Measurements from ENCODE around the gene INO80E.
"Not testable (repeated sequence)": the region's sequence is repeated elsewhere in the genome, so short reads cannot be mapped to it uniquely, and the experiment has no call there.

The INO80E gene, protein sequence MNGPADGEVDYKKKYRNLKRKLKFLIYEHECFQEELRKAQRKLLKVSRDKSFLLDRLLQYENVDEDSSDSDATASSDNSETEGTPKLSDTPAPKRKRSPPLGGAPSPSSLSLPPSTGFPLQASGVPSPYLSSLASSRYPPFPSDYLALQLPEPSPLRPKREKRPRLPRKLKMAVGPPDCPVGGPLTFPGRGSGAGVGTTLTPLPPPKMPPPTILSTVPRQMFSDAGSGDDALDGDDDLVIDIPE

GRCh38 chr16:29995911-29996765 lies at the start of gene INO80E:
Gene INO80E (plus strand): TSS chr16:29996241. CDS start chr16:29996311, 70 bp downstream.
- DNase-seq, result peak; percentile 100

GRCh38 chr16:29947897-29948296 lies 48.1 kb upstream of the INO80E start:
- DNase-seq, result no peak

DNA sequence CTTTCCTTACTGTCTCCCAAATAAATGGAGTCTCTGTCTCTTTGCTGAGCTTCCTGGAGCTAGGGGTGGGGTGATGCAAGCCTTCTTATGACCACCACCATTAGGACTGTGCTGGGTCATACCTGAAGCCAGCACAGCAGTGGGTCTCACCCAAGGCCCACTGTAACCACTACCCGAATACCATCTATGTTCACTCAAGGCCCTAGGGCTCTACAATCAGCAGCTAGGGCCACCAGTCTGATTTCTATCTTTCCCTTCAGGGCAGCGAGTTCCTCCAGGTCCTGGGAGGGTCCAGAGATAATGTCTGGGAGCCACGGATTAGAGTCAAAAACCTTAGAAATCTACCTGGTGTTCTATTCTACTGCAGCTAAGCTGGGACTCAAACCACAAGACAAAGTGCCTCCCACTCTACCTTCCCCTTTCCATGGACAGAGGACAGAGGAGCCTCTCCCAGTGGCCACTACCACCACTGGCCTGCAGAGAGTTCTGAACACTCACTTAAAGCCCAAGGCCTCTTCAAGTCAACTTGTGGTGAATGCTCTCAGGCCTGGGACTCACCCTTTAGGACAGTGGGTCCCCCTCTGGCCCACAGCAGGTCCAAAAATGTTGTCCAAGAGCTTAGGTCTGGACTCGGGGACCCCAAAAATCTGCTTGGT lies 45.1 kb upstream of the INO80E start:
- DNase-seq, result no peak

DNA sequence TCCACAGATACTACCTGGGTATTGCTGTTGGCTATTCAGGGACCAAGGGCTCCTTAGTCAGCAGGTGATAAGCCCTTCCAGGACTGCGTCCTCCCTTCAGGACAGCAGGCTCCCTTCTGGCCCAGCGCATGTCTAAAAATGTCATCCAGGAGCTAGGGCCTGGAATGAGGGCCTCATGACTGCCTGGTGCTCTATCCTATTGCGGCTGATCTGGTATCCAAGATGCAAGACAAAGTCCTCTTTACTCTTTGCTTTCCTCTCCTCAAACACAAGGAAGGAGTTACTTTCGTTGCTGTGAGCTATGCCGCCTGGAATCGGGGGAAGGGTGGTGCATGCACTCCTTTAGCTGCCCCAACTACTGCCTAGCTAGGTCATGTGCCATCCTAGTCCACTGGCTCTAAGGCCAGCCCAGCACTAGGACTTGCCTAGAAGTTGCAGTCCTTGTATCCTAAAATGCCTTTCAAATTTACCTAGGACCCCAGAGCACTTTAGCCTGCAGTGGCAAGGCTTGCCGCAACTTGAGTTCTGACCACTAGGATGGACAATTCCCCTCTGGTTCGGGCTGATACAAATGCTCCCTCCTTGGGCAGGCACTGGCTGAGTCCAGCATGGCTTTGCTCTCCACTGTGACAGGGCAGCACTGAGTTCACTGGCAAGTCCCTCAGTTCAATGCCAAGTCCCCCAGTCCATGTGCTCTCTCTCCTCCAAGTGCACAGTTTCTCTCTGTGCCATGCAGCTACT lies 44.2 kb upstream of the INO80E start:
- no peak for DNase-seq

DNA sequence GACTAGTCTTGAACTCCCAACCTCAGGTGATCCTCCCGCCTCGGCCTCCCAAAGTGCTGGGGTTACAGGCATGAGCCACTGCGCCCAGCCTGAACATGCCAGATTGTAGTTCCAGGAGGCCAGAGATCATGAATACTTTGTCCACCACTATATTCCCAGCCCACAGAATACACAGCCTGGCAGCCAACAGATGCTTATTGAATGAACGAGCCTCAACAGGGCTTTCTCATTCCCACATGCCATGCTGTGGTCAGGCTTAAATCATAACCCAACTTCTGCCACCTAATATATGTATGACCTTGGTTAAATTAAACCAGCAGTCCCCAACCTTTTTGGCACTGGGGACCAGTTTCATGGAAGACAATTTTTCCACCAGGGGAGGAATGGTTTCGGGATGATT lies 37.3 kb upstream of the INO80E start:
- peak; percentile 14 for DNase-seq

- peak; percentile 50 for DNase-seq
These were observed 36.7 kb upstream of the INO80E start for GRCh38 chr16:29959293-29959692.

DNA sequence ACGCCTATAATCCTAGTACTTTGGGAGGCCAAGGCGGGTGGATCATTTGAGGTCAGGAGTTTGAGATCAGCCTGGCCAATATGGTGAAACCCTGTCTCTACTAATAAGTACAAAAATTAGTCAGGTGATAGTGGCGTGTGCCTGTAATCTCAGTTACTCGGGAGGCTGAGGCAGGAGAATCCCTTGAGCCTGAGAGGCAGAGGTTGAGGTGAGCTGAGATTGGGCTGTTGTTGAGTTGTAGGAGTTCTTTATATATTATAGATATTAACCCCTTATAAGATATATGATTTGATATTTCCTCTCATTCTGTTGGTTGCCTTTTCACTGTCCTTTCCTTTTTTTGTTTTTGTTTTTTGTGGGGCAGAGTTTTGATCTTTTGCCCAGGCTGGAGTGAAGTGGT lies 36.2 kb upstream of the INO80E start:
- DNase-seq, result not testable (repeated sequence)

DNA sequence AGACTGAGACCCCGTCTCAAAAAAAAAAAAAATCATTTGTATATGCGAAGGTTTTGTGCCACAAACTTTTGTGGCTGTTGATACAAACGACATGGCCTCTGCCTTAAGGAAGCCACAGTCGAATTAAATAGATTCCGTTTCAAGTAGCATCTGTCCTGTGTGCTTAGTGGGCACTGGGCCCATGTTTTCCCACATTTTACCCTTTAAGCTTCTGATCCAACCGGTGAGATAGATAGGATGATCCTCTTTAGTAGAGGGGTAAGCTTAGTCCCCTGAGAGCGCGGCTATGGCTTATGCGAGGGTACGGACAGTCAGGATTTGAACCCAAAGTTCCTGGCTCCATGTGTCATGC lies 34.9 kb upstream of the INO80E start:
- no peak for DNase-seq

- peak; percentile 98 for DNase-seq
These were observed 34.3 kb upstream of the INO80E start, which contains the start of gene TMEM219 for GRCh38 chr16:29961479-29962343. Gene TMEM219 (plus strand): TSS chr16:29962079. CDS start chr16:29963144, 1,065 bp downstream.

DNA sequence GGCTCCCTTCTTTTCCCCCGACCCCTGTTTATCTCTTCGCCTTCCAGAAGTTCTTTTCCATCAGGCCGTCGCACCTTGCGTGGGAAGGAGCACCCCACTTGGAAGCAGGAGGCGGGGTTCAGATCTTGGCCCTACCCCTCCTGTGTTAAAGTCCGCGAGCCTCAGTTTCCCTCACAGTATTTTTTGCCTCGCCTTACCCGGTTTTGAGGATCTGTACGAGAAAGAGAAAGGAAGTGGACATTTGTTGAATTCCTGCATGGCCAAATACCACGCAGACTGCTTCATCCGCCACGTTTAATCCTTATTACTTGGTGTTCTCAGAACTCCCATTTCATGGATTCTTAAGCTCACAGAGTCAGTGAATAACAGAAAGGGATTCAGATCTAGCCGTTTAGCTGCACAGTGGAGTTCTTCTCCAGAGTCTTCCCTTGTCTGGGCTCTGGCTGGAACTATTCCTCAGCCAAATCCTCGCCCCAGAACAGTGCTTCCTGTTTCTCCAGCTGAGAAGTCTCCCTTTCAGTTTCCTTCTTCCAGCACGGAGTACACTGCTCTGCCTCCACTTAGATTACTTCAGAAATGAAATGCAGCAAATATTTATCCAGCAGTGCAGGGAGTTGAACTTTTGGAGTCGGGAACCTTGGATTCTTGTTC lies 33.6 kb upstream of the INO80E start:
- DNase-seq, result peak; percentile 60

DNA sequence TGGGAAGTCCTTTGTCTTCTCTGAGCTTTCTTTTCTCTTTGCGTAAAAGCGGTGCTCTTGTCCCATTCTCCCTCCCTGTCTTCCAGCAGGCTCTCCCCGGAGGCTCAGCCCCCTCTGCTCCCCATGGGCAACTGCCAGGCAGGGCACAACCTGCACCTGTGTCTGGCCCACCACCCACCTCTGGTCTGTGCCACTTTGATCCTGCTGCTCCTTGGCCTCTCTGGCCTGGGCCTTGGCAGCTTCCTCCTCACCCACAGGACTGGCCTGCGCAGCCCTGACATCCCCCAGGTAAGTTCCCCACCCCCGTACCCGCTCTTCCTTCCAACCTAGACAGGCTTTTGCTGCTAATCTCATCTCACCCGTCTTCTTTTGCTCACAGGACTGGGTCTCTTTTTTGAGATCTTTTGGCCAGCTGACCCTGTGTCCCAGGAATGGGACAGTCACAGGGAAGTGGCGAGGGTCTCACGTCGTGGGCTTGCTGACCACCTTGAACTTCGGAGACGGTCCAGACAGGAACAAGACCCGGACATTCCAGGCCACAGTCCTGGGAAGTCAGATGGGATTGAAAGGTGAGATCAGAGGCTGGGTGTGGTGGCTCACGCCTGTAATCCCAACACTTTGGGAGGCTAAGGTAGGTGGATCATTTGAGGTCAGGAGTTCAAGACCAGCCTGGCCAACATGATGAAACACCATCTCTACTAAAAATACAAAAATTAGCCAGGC lies 32.9 kb upstream of the INO80E start:
- DNase-seq, result peak; percentile 62

- DNase-seq, result peak; percentile 24
These were observed 27.8 kb upstream of the INO80E start for GRCh38 chr16:29968205-29968604.

- DNase-seq, result peak; percentile 44
These were observed 24.7 kb upstream of the INO80E start for GRCh38 chr16:29971304-29971703.

DNA sequence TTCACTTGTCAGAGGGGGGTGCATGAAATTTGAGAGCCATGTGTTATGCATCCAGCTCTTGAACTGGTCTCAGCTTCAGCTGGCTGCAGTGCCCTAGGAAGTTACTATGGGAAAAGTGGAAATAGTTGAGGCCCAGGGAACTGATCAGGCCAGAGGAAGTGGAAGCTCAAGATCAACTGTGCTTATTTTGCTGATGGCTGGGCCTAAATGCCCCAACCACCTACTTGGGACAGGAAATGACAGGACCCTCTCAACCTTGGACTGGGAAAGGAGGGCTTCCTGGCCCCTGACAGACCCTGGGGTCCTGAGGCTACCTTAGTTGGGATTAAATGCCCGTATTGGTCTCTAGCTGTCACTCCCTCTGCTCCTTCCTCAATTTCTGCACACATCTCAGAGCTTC lies 23.5 kb upstream of the INO80E start:
- peak; percentile 55 for DNase-seq

GRCh38 chr16:29972992-29973383 lies 23.1 kb upstream of the INO80E start:
- DNase-seq, result no peak

DNA sequence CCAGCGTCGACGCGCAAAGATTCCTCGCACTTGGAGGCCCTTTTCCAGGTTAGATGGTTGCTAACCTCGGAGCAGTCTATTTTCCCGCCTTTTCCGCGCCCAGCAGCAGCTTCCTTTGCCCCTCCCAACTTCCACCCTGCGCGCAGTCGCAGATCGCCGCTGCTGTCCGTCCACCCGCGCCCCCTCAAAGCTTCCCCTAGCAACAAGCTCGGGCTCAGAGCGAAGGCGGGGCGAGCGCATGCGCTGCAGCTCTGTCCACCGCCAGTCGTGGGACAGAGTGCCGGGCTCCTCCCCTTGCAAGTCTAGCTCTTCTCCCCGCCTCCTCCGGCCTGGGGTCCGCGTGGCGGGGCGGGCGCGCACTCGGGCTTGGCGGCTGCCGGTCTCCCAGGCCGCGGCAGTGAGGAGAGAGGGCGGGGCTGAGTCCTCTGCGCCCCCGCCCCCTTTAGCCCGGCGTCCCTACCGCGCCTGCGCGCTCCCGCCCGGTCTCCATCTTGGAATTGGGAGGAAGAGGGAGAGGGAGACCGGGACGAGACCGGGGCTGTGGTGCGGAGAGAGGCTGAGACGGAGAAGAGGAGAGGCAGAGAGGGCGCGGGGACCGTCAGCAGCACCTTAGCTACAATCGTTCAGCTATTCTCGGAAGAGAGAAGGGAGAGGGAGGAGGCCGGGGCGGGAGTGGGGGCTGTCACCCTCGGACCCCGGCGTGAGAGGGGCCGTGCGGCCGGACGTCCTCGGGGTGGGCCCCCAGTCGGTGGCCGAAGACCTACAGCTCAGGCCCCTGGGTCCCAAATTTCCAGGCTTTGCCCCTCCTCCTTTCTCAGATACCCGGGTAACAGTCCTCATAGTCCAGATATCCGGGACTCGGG lies 22.4 kb upstream of the INO80E start, which contains the start of gene TAOK2:
TAOK2 (plus strand) TSS at position 485 of the 863 bp plus-strand sequence. CDS start 3,905 bp downstream, outside the sequence.
- DNase-seq, result peak; percentile 97

GRCh38 chr16:29974291-29975133 lies 21.5 kb upstream of the INO80E start:
- peak; percentile 65 for DNase-seq

DNA sequence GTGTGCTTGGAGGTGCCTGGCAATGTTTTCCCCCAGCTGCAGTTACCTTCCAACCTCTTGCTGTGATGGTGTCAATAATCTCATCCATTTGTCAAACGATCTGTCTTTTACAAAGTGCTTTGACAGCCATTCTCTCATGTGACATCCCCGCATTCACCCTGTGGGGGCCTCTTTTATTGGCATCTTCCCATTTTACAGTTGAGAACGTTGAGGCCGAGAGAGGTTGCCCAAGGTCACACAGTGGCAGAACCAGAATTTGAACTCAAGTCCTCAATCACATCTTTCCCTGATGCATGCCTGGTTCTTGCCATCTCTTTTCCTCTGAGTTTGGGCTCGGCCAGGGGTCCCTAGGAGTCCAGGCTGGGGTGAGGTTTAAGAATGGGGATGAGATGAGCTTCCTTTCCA lies 20.9 kb upstream of the INO80E start:
- DNase-seq, result no peak
